IMR-90 (cell line): ENCODE results near the gene GLRA2. TPM values are rescaled to one million over a fixed set of nuclear protein-coding genes. Genes with fewer than 3 reads are reported as not detected.

ENCODE experiments used
- ATAC-seq: fragments of 200-7000 bp; cut with Tn5 transposase; 2 replicates; pipeline ENCODE4 v1.9.1; 2020; ENCODE audit warnings: low read depth, mild to moderate bottlenecking, moderate library complexity
- BruUV-seq: library from RNA; stranded (reverse); fragments of 400-500 nt; replicated peaks from 2 replicates; lab custom pipeline; 2021; lab: Mats Ljungman, UMichigan
- CTCF ChIA-PET: fragments of 300-600 bp; formaldehyde crosslinking; extraction: SDS; loops from one replicate; lab custom pipeline; 2021; ENCODE audit warnings: antibody characterized with exemption; lab: Yijun Ruan, JAX
- POLR2A ChIA-PET: fragments of 300-600 bp; sonication (Branson Sonifier 250); formaldehyde crosslinking; loops from one replicate; lab custom pipeline; 2022; ENCODE audit warnings: antibody characterized with exemption; ENCODE audit not compliant: unreplicated experiment; lab: Charles Lee
- DNase-seq: peaks from one replicate; pipeline ENCODE4 v3.0.0; 2013
- H2AFZ ChIP-seq: replicated peaks from 2 replicates; pipeline ENCODE3; 2013; ENCODE audit warnings: low read length, mild to moderate bottlenecking; ENCODE audit not compliant: poor library complexity
- H2AK5ac ChIP-seq: 2 replicates; pipeline ENCODE4 v1.6.1; 2013; ENCODE audit warnings: low read depth, low read length, inconsistent platforms
- H2AK9ac ChIP-seq: replicated peaks from 2 replicates; pipeline ENCODE3; 2013; ENCODE audit warnings: mild to moderate bottlenecking, low read depth, low read length, moderate library complexity; ENCODE audit not compliant: poor library complexity
- H2BK120ac ChIP-seq: 2 replicates; pipeline ENCODE4 v1.6.1; 2013; ENCODE audit warnings: low read depth, low read length, inconsistent platforms
- H2BK15ac ChIP-seq: 3 replicates; pipeline ENCODE4 v1.6.1; 2013; ENCODE audit warnings: low read depth, low read length, inconsistent platforms
- H2BK20ac ChIP-seq: 2 replicates; pipeline ENCODE4 v1.6.1; 2013; ENCODE audit warnings: low read depth, mild to moderate bottlenecking, inconsistent platforms, low read length, moderate library complexity
- H2BK5ac ChIP-seq: 2 replicates; pipeline ENCODE4 v1.6.1; 2013; ENCODE audit warnings: mild to moderate bottlenecking, low read depth, low read length, inconsistent platforms; ENCODE audit not compliant: poor library complexity, severe bottlenecking
- H3K14ac ChIP-seq: replicated peaks from 2 replicates; pipeline ENCODE4 v1.6.1; 2013; ENCODE audit warnings: low read depth, low read length, inconsistent platforms
- H3K18ac ChIP-seq: 2 replicates; pipeline ENCODE4 v1.6.1; 2013; ENCODE audit warnings: low read depth, low read length, control low read depth
- H3K23ac ChIP-seq: 2 replicates; pipeline ENCODE4 v1.6.1; 2013; ENCODE audit warnings: low read depth, low read length, inconsistent platforms
- H3K27ac ChIP-seq: 2 replicates; pipeline ENCODE4 v1.5.1; 2013; ENCODE audit warnings: mild to moderate bottlenecking, control low read depth, low read length; ENCODE audit not compliant: insufficient read depth
- H3K27me3 ChIP-seq: 2 replicates; pipeline ENCODE4 v1.6.1; 2013; ENCODE audit warnings: low read length; ENCODE audit not compliant: control insufficient read depth, insufficient read depth
- H3K36me3 ChIP-seq: 2 replicates; pipeline ENCODE4 v1.6.1; 2013; ENCODE audit warnings: low read length, mixed read lengths; ENCODE audit not compliant: control insufficient read depth, insufficient read depth
- H3K4ac ChIP-seq: 2 replicates; pipeline ENCODE4 v1.6.1; 2013; ENCODE audit warnings: low read depth, low read length, inconsistent platforms
- H3K4me1 ChIP-seq: 2 replicates; pipeline ENCODE4 v1.6.1; 2013; ENCODE audit warnings: low read length, mixed read lengths; ENCODE audit not compliant: control insufficient read depth, insufficient read depth
- H3K4me2 ChIP-seq: 2 replicates; pipeline ENCODE4 v1.6.1; 2013; ENCODE audit warnings: low read depth, mild to moderate bottlenecking, control low read depth, low read length, moderate library complexity
- H3K4me3 ChIP-seq: 2 replicates; pipeline ENCODE4 v1.5.1; 2013; ENCODE audit warnings: low read depth, mild to moderate bottlenecking, control low read depth, low read length, moderate library complexity; ENCODE audit not compliant: insufficient read depth
- H3K56ac ChIP-seq: 2 replicates; pipeline ENCODE4 v1.6.1; 2013; ENCODE audit warnings: low read length, inconsistent platforms; ENCODE audit not compliant: insufficient read depth; ENCODE audit errors: extremely low read depth
- H3K79me1 ChIP-seq, 2 experiments: 2 replicates each; pipeline ENCODE4 v1.6.1; 2013; ENCODE audit warnings: low read length in 2 of 2, inconsistent platforms in 1 of 2, low read depth in 1 of 2
- H3K9ac ChIP-seq: 2 replicates; pipeline ENCODE4 v1.6.1; 2013; ENCODE audit warnings: low read depth, low read length, control low read depth
- H3K9me1 ChIP-seq: 2 replicates; pipeline ENCODE4 v1.6.1; 2013; ENCODE audit warnings: low read length, inconsistent platforms; ENCODE audit not compliant: insufficient read depth
- H3K9me3 ChIP-seq: 2 replicates; pipeline ENCODE4 v1.6.1; 2013; ENCODE audit warnings: low read length; ENCODE audit not compliant: control insufficient read depth, insufficient read depth
- H4K20me1 ChIP-seq: 2 replicates; pipeline ENCODE4 v1.6.1; 2013; ENCODE audit warnings: low read length, inconsistent platforms; ENCODE audit not compliant: insufficient read depth
- H4K5ac ChIP-seq: 2 replicates; pipeline ENCODE4 v1.6.1; 2013; ENCODE audit warnings: mild to moderate bottlenecking, low read depth, low read length, control low read depth
- H4K8ac ChIP-seq, 2 experiments: 2 replicates each; pipeline ENCODE4 v1.6.1; 2013; ENCODE audit warnings: low read depth in 2 of 2, low read length in 2 of 2, control low read depth in 1 of 2, inconsistent platforms in 1 of 2
- H4K91ac ChIP-seq: 2 replicates; pipeline ENCODE4 v1.6.1; 2013; ENCODE audit warnings: low read depth, low read length, inconsistent platforms; ENCODE audit not compliant: insufficient read depth
- BHLHE40 ChIP-seq: fragments of 150-350 bp; IDR thresholded peaks from 2 replicates; pipeline ENCODE4 v1.6.1; 2016; ENCODE audit warnings: mild to moderate bottlenecking, low read depth, low read length
- CEBPB ChIP-seq: IDR thresholded peaks from 2 replicates; pipeline ENCODE4 v1.6.1; 2012; ENCODE audit warnings: low read depth, low read length, improper control_type of control experiment
- CHD1 ChIP-seq: IDR thresholded peaks from 2 replicates; pipeline ENCODE4 v1.6.1; 2012; ENCODE audit warnings: low read depth, low read length, improper control_type of control experiment
- ELK1 ChIP-seq: fragments of 150-350 bp; IDR thresholded peaks from 2 replicates; pipeline ENCODE4 v1.6.1; 2016; ENCODE audit warnings: low read depth, mild to moderate bottlenecking, low read length, moderate library complexity, borderline replicate concordance
- FOS ChIP-seq: fragments of 150-350 bp; IDR thresholded peaks from 2 replicates; pipeline ENCODE4 v1.6.1; 2016; ENCODE audit warnings: low read depth, low read length
- MAFK ChIP-seq: IDR thresholded peaks from 2 replicates; pipeline ENCODE4 v1.6.1; 2012; ENCODE audit warnings: low read depth, low read length, improper control_type of control experiment
- MAZ ChIP-seq: IDR thresholded peaks from 2 replicates; pipeline ENCODE4 v1.6.1; 2012; ENCODE audit warnings: low read depth, mild to moderate bottlenecking, low read length, improper control_type of control experiment, moderate library complexity, borderline replicate concordance
- MXI1 ChIP-seq: IDR thresholded peaks from 2 replicates; pipeline ENCODE4 v1.6.1; 2012; ENCODE audit warnings: low read depth, mild to moderate bottlenecking, low read length, moderate library complexity, borderline replicate concordance
- NFE2L2 ChIP-seq: fragments of 150-350 bp; IDR thresholded peaks from 2 replicates; pipeline ENCODE4 v1.6.1; 2016; ENCODE audit warnings: low read depth, mild to moderate bottlenecking, low read length
- POLR2A ChIP-seq: IDR thresholded peaks from 2 replicates; pipeline ENCODE4 v1.6.1; 2012; ENCODE audit warnings: mild to moderate bottlenecking, low read depth, low read length
- RAD21 ChIP-seq: IDR thresholded peaks from 2 replicates; pipeline ENCODE4 v1.6.1; 2012; ENCODE audit warnings: low read length, improper control_type of control experiment
- RCOR1 ChIP-seq: IDR thresholded peaks from 2 replicates; pipeline ENCODE4 v1.6.1; 2012; ENCODE audit warnings: mild to moderate bottlenecking, low read length, improper control_type of control experiment; ENCODE audit not compliant: insufficient replicate concordance
- RFX5 ChIP-seq: IDR thresholded peaks from 2 replicates; pipeline ENCODE4 v1.8.0; 2012; ENCODE audit warnings: low read depth, mild to moderate bottlenecking, low read length, moderate library complexity
- SMC3 ChIP-seq: fragments of 150-350 bp; IDR thresholded peaks from 2 replicates; pipeline ENCODE4 v1.6.1; 2016; ENCODE audit warnings: low read depth, mild to moderate bottlenecking, antibody characterized with exemption, low read length, moderate library complexity
- USF2 ChIP-seq: fragments of 150-350 bp; IDR thresholded peaks from 2 replicates; pipeline ENCODE4 v1.6.1; 2017; ENCODE audit warnings: mild to moderate bottlenecking, antibody characterized with exemption, low read length, low read depth
- WGBS, 2 experiments: methylation state at CpG; one replicate each; pipeline versions ENCODE4 v1.1.5 to v1.1.7; 2013; ENCODE audit warnings: missing lambda C conversion rate in 2 of 2; ENCODE audit not compliant: insufficient read length in 1 of 2; ENCODE audit errors: extremely low coverage in 2 of 2; 5-methylcytosine and 5-hydroxymethylcytosine counted together
- dilution Hi-C: fragments of 300-500 bp; cut with HindIII; formaldehyde crosslinking; loops from one replicate; pipeline ENCODE4 v1.14.3; 2018; ENCODE audit warnings: low sequenced_read_pairs; ENCODE audit not compliant: unreplicated experiment
- in situ Hi-C: fragments of 300-500 bp; cut with MboI; formaldehyde crosslinking; loops from 3 replicates; pipeline ENCODE4 v1.14.3; 2019; ENCODE audit warnings: low sequenced_read_pairs, inconsistent platforms, mixed read lengths
- intact Hi-C: fragments of 100-400 bp; cut with micrococcal nuclease; formaldehyde crosslinking; loops from 2 replicates; pipeline ENCODE4 v1.10.0; 2022
- polyA plus RNA-seq, 3 experiments: library from polyadenylated mRNA; depleted of rRNA; stranded (reverse); fragments of >200 nt; gene quantifications; 2 replicates each; pipeline ENCODE4 v1.2.3, GENCODE V29; 2012; ENCODE audit warnings: low replicate concordance in 1 of 3
- total RNA-seq: library from RNA; depleted of rRNA; stranded (reverse); fragments of >200 nt; gene quantifications from 2 replicates; pipeline ENCODE4 v1.2.3, GENCODE V29; 2012
- TF ChIP-seq, protein P1 (sequence below): conservative IDR thresholded peaks from 2 replicates; pipeline ENCODE4 v1.5.1; 2012; ENCODE audit warnings: mild to moderate bottlenecking, low read depth, low read length, improper control_type of control experiment

The GLRA2 gene
- total and polyA plus RNA-seq, 2 of the 4 experiments (the other 2 are of a cell fraction), result not detected

GRCh38 chrX:14590693-14591424, 61.5 kb downstream of the GLRA2 start:
- Histone ChIP-seq H4K91ac (no peak overlapping the region), H3K9ac (no peak overlapping the region), H2BK20ac (no peak overlapping the region), H3K4ac (no peak overlapping the region), H2AK9ac (no peak overlapping the region), H2AFZ (no peak overlapping the region), H3K4me1 (no peaks in the 10 kb centered on the region), H3K27ac (no peak overlapping the region), H3K4me3 (no peak overlapping the region), H3K56ac (no peak overlapping the region), H3K27me3 (no peaks in the 10 kb centered on the region), H4K5ac (no peak overlapping the region), H3K23ac (no peak overlapping the region), H2BK15ac (no peak overlapping the region), H4K20me1 (no peaks in the 10 kb centered on the region), H3K14ac (no peak overlapping the region), H3K4me2 (no peak overlapping the region), H2BK5ac (no peak overlapping the region), H3K79me1 (no peaks in the 10 kb centered on the region), H3K9me3 (no peaks in the 10 kb centered on the region), H3K18ac (no peak overlapping the region), H3K9me1 (no peaks in the 10 kb centered on the region), H4K8ac (no peak overlapping the region), H2AK5ac (no peak overlapping the region), H2BK120ac (no peak overlapping the region), H3K36me3 (no peaks in the 10 kb centered on the region)
- in situ Hi-C loops (no loop called here), dilution Hi-C loops (no loop called here), intact Hi-C loops (no loop called here)
- TF ChIP-seq RFX5 (no peak), SMC3 (no peak), CHD1 (no peak), NFE2L2 (no peak), BHLHE40 (no peak), FOS (no peak), USF2 (no peak), CEBPB (no peak), ELK1 (no peak), MAFK (no peak), POLR2A (no peak), RCOR1 (no peak), MAZ (no peak), RAD21 (no peak), MXI1 (no peak)
- TF ChIP-seq, protein P1, sequence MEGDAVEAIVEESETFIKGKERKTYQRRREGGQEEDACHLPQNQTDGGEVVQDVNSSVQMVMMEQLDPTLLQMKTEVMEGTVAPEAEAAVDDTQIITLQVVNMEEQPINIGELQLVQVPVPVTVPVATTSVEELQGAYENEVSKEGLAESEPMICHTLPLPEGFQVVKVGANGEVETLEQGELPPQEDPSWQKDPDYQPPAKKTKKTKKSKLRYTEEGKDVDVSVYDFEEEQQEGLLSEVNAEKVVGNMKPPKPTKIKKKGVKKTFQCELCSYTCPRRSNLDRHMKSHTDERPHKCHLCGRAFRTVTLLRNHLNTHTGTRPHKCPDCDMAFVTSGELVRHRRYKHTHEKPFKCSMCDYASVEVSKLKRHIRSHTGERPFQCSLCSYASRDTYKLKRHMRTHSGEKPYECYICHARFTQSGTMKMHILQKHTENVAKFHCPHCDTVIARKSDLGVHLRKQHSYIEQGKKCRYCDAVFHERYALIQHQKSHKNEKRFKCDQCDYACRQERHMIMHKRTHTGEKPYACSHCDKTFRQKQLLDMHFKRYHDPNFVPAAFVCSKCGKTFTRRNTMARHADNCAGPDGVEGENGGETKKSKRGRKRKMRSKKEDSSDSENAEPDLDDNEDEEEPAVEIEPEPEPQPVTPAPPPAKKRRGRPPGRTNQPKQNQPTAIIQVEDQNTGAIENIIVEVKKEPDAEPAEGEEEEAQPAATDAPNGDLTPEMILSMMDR, result no peak
- CTCF ChIA-PET, result no interaction called here
- ATAC-seq (no peak), DNase-seq (no peak)
- no TSS peak for BruUV-seq
- no CpG with 5 or more reads among the region's 7 CpGs for WGBS, 2 experiments
- POLR2A ChIA-PET, result no interaction called here
